CD8-positive, alpha-beta memory T cell (primary cell): ENCODE data around the gene EDN1. TPM values are rescaled to one million over a fixed set of nuclear protein-coding genes. Genes with fewer than 3 reads are reported as not detected.

Source experiments
- CTCF ChIA-PET: fragments of 350-600 bp; sonication (Branson Sonifier 250); formaldehyde crosslinking; loops from one replicate; lab custom pipeline; 2021; ENCODE audit warnings: antibody characterized with exemption; lab: Charles Lee
- POLR2A ChIA-PET: fragments of 350-600 bp; sonication (Branson Sonifier 250); formaldehyde crosslinking; loops from one replicate; lab custom pipeline; 2021; ENCODE audit warnings: antibody characterized with exemption; lab: Charles Lee
- DNase-seq, 5 donors: peaks; one replicate each; pipeline versions ENCODE4 v3.0.0 to v3.0.0-alpha.2; 2020 to 2022; ENCODE audit warnings: mixed read lengths in 1 of 5
- H3K27ac ChIP-seq: one replicate; pipeline ENCODE4 v1.7.0; 2013; ENCODE audit warnings: low read depth, mild to moderate bottlenecking, low read length, moderate library complexity
- H3K27me3 ChIP-seq: 2 replicates; pipeline ENCODE4 v1.7.0; 2013; ENCODE audit warnings: low read length, mild to moderate bottlenecking; ENCODE audit not compliant: insufficient read depth, poor library complexity, severe bottlenecking
- H3K36me3 ChIP-seq: 2 replicates; pipeline ENCODE4 v1.7.0; 2013; ENCODE audit warnings: mild to moderate bottlenecking, low read length, moderate library complexity; ENCODE audit not compliant: insufficient read depth
- H3K4me1 ChIP-seq: 2 replicates; pipeline ENCODE4 v1.7.0; 2013; ENCODE audit warnings: mild to moderate bottlenecking, low read length, moderate library complexity; ENCODE audit not compliant: insufficient read depth
- H3K4me3 ChIP-seq: 2 replicates; pipeline ENCODE4 v1.7.0; 2013; ENCODE audit warnings: mild to moderate bottlenecking, low read length
- H3K9me3 ChIP-seq: 2 replicates; pipeline ENCODE4 v1.7.0; 2013; ENCODE audit warnings: mild to moderate bottlenecking, low read length
- H3K27ac Mint-ChIP-seq, 8 donors: one replicate each; pipeline ENCODE4 v1.8.0; 2020 to 2021; ENCODE audit warnings: mixed read lengths in 8 of 8, mild to moderate bottlenecking in 6 of 8, inconsistent platforms in 3 of 8, moderate library complexity in 3 of 8
- H3K27me3 Mint-ChIP-seq, 2 donors: one replicate each; pipeline ENCODE4 v1.8.0; 2020 to 2021; ENCODE audit warnings: mixed read lengths in 2 of 2, mild to moderate bottlenecking in 1 of 2, moderate library complexity in 1 of 2
- H3K36me3 Mint-ChIP-seq, 3 donors: one replicate each; pipeline ENCODE4 v1.8.0; 2020 to 2021; ENCODE audit warnings: mixed read lengths in 3 of 3, inconsistent platforms in 1 of 3, mild to moderate bottlenecking in 1 of 3
- H3K4me1 Mint-ChIP-seq, 3 donors: one replicate each; pipeline ENCODE4 v1.8.0; 2020 to 2021; ENCODE audit warnings: mixed read lengths in 3 of 3, inconsistent platforms in 1 of 3, mild to moderate bottlenecking in 1 of 3
- H3K4me3 Mint-ChIP-seq, 7 donors: one replicate each; pipeline ENCODE4 v1.8.0; 2020 to 2021; ENCODE audit warnings: mixed read lengths in 7 of 7, mild to moderate bottlenecking in 6 of 7, moderate library complexity in 4 of 7, inconsistent platforms in 2 of 7
- H3K9me3 Mint-ChIP-seq, 5 donors: one replicate each; pipeline ENCODE4 v1.8.0; 2020 to 2022; ENCODE audit warnings: mixed read lengths in 5 of 5, mild to moderate bottlenecking in 3 of 5, moderate library complexity in 2 of 5, inconsistent platforms in 1 of 5
- polyA plus RNA-seq: library from polyadenylated mRNA; unstranded; fragments of 300-500 nt; fragmentation: Illumina TruSeq; gene quantifications from one replicate; pipeline ENCODE4 v1.2.3, GENCODE V29; 2021
- total RNA-seq, 2 experiments: library from RNA; stranded (reverse); gene quantifications; one replicate each; pipeline ENCODE4 v1.2.3, GENCODE V29; 2021

EDN1 gene
- total RNA-seq: under 1 TPM in 1 of 2 experiments, not detected in 1; 0.11 TPM
- polyA plus RNA-seq: not detected

- H3K4me1 ChIP-seq: no peaks in the 10 kb centered on the region
- peak within 1 kb of the TSS; percentile 66 for H3K4me3 ChIP-seq
- Mint-ChIP-seq H3K9me3 (no peaks in the 10 kb centered on the region), H3K4me3 (peak within 1 kb of the TSS; percentile 46 to 87 (median 84)), H3K4me1 (peaks cover 13 to 19% (median 19%) of the 10 kb centered on the region in 3 donors), H3K27ac (peak within 1 kb of the TSS in 2 of 8 donors; percentile 72 to 86), H3K27me3 (peaks cover 38 to 62% of the 10 kb centered on the region in 2 donors), H3K36me3 (no peaks in the 10 kb centered on the region)
- H3K9me3 ChIP-seq: no peaks in the 10 kb centered on the region
- CTCF ChIA-PET: interaction anchor here (0.7 to 2.4 kb wide), 10 partner anchors 9 to 634 kb away, joined by 3 to 14 read pairs (median 3); no protein-coding TSS in a partner anchor
- DNase-seq: peak in 3 of 5 donors; percentile 14 to 53 (median 35)
- H3K36me3 ChIP-seq: no peaks in the 10 kb centered on the region
- peaks cover 14% of the 10 kb centered on the region for H3K27me3 ChIP-seq
- H3K27ac ChIP-seq: no peak within 1 kb of the TSS
- POLR2A ChIA-PET: no interaction called here
Measured at GRCh38 chr6:12289933-12290820, at the start of gene EDN1. Gene EDN1, plus strand, starts transcription at chr6:12290361. Its CDS starts 269 bp downstream, at chr6:12290630.

- Mint-ChIP-seq H3K36me3 (no peaks in the 10 kb centered on the region), H3K27me3 (peaks cover 8 to 10% of the 10 kb centered on the region in 2 donors), H3K9me3 (no peaks in the 10 kb centered on the region), H3K4me3 (no peak overlapping the region), H3K4me1 (no peaks in the 10 kb centered on the region), H3K27ac (no peak overlapping the region)
- ChIA-PET CTCF (no interaction called here), POLR2A (no interaction called here)
- Histone ChIP-seq H3K4me3 (no peak overlapping the region), H3K27me3 (no peaks in the 10 kb centered on the region), H3K9me3 (no peaks in the 10 kb centered on the region), H3K27ac (no peak overlapping the region), H3K36me3 (no peaks in the 10 kb centered on the region), H3K4me1 (no peaks in the 10 kb centered on the region)
- no peak for DNase-seq
Measured at GRCh38 chr6:12241493-12242175, 48.5 kb upstream of the EDN1 start.

GRCh38 chr6:12243169-12243568 lies 47.0 kb upstream of the EDN1 start:
- H3K27me3 Mint-ChIP-seq: peaks cover 8 to 14% of the 10 kb centered on the region in 2 donors
- Histone ChIP-seq H3K4me1 (no peaks in the 10 kb centered on the region), H3K27me3 (peaks cover 1% of the 10 kb centered on the region), H3K36me3 (no peaks in the 10 kb centered on the region), H3K27ac (no peak overlapping the region), H3K9me3 (no peaks in the 10 kb centered on the region), H3K4me3 (no peak overlapping the region)
- no peaks in the 10 kb centered on the region for H3K36me3 Mint-ChIP-seq
- H3K4me1 Mint-ChIP-seq: no peaks in the 10 kb centered on the region
- no peak for DNase-seq
- no peak overlapping the region for H3K4me3 Mint-ChIP-seq
- no peak overlapping the region for H3K27ac Mint-ChIP-seq
- CTCF ChIA-PET: no interaction called here
- H3K9me3 Mint-ChIP-seq: no peaks in the 10 kb centered on the region
- POLR2A ChIA-PET: no interaction called here

- Histone ChIP-seq H3K27ac (no peak overlapping the region), H3K9me3 (no peaks in the 10 kb centered on the region), H3K36me3 (no peaks in the 10 kb centered on the region), H3K4me1 (no peaks in the 10 kb centered on the region), H3K27me3 (peaks cover 4% of the 10 kb centered on the region), H3K4me3 (no peak overlapping the region)
- no peak overlapping the region for H3K4me3 Mint-ChIP-seq
- no peak for DNase-seq
- ChIA-PET POLR2A (no interaction called here), CTCF (no interaction called here)
- no peaks in the 10 kb centered on the region for H3K4me1 Mint-ChIP-seq
- H3K36me3 Mint-ChIP-seq: no peaks in the 10 kb centered on the region
- H3K27ac Mint-ChIP-seq: no peak overlapping the region
- no peaks in the 10 kb centered on the region for H3K9me3 Mint-ChIP-seq
- peaks cover 14 to 35% of the 10 kb centered on the region in 2 donors for H3K27me3 Mint-ChIP-seq
Measured at GRCh38 chr6:12245360-12245759, 44.8 kb upstream of the EDN1 start.

- Mint-ChIP-seq H3K27me3 (peaks cover 14 to 38% of the 10 kb centered on the region in 2 donors), H3K4me3 (no peak overlapping the region), H3K4me1 (no peaks in the 10 kb centered on the region), H3K27ac (no peak overlapping the region), H3K9me3 (no peaks in the 10 kb centered on the region), H3K36me3 (no peaks in the 10 kb centered on the region)
- ChIA-PET CTCF (no interaction called here), POLR2A (no interaction called here)
- no peaks in the 10 kb centered on the region for H3K9me3 ChIP-seq
- no peak for DNase-seq
- no peaks in the 10 kb centered on the region for H3K36me3 ChIP-seq
- no peak overlapping the region for H3K4me3 ChIP-seq
- no peaks in the 10 kb centered on the region for H3K4me1 ChIP-seq
- no peak overlapping the region for H3K27ac ChIP-seq
- peaks cover 4% of the 10 kb centered on the region for H3K27me3 ChIP-seq
Measured at GRCh38 chr6:12245763-12246718, 44.1 kb upstream of the EDN1 start.

- Mint-ChIP-seq H3K4me3 (no peak overlapping the region), H3K36me3 (no peaks in the 10 kb centered on the region), H3K4me1 (no peaks in the 10 kb centered on the region), H3K27ac (no peak overlapping the region), H3K27me3 (peaks cover 18 to 40% of the 10 kb centered on the region in 2 donors), H3K9me3 (no peaks in the 10 kb centered on the region)
- peaks cover 4% of the 10 kb centered on the region for H3K27me3 ChIP-seq
- no peaks in the 10 kb centered on the region for H3K9me3 ChIP-seq
- H3K36me3 ChIP-seq: no peaks in the 10 kb centered on the region
- CTCF ChIA-PET: no interaction called here
- H3K4me3 ChIP-seq: no peak overlapping the region
- no peaks in the 10 kb centered on the region for H3K4me1 ChIP-seq
- no peak overlapping the region for H3K27ac ChIP-seq
- DNase-seq: no peak
- POLR2A ChIA-PET: no interaction called here
Measured at GRCh38 chr6:12246900-12247299, 43.3 kb upstream of the EDN1 start.

GRCh38 chr6:12249541-12250382 lies 40.4 kb upstream of the EDN1 start:
- Histone ChIP-seq H3K4me3 (no peak overlapping the region), H3K27me3 (peaks cover 4% of the 10 kb centered on the region), H3K9me3 (no peaks in the 10 kb centered on the region), H3K27ac (no peak overlapping the region), H3K4me1 (no peaks in the 10 kb centered on the region), H3K36me3 (no peaks in the 10 kb centered on the region)
- no peak for DNase-seq
- ChIA-PET POLR2A (no interaction called here), CTCF (no interaction called here)
- no peaks in the 10 kb centered on the region for H3K36me3 Mint-ChIP-seq
- H3K4me1 Mint-ChIP-seq: no peaks in the 10 kb centered on the region
- peaks cover 20 to 49% of the 10 kb centered on the region in 2 donors for H3K27me3 Mint-ChIP-seq
- H3K4me3 Mint-ChIP-seq: no peak overlapping the region
- H3K9me3 Mint-ChIP-seq: no peaks in the 10 kb centered on the region
- no peak overlapping the region for H3K27ac Mint-ChIP-seq
